GM12874 (cell line): ENCODE results near the gene MAPKBP1.

Experiments
- CTCF ChIP-seq: IDR thresholded peaks from 2 replicates; pipeline ENCODE4 v1.5.1; 2011; ENCODE audit warnings: low read depth, mild to moderate bottlenecking, control low read depth, low read length, moderate library complexity; ENCODE audit not compliant: insufficient read depth

Gene MAPKBP1

DNA sequence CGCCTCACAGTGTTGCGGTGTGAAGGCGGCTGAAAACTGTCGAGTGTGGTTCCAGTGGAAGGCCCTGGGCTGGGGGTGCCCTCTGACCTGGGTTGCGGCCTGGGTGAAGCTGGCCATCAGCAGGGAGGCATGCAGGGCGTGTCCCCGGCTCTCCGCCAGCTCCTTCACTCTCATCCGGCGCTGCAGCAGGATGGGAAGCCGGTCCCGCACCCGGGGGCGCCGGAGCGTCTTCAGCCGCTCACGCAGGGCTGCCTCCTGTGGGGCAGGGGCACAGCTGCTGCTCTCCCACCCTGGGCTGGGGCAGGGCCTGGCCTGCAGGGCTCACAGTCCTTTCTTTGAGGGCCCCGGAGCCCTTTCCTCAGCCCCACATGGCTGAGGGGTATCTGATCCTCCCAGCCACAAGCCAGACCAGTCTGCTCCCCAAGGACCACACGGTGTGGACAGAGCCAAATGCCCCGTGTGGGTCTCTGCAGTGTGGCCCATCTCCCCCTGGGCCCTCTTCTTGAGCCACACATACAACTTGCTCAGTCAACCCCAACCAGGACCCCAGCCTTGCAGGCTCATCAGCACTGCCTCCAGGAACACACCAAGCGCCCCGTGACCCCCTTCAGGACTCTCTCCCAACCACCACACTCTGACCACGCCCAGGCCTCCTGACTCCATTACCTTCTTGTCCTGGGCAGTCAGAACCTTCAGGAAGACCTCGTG lies 92.7 kb downstream of the MAPKBP1 start:
- no peak for TF ChIP-seq CTCF

DNA sequence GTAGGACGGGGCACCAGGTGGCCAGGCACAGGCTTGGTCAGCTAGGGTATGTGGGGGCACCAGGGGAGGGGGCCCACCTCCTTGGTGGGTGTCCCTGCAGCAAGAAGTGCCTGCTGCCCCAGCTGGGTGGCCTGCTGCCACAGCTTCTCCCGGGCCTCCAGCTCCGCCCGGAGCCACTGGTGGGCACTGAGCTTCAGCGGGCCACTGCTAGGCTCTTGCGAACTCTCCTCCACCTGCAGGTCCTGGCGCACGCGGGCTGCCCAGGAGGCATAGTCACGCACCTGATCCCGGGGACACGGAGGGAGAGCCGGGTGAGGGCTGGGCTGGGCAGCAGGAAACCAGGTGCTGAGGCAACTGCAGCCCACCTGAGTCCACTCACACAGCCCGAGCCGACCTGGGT lies 94.0 kb downstream of the MAPKBP1 start:
- TF ChIP-seq CTCF, result no peak

DNA sequence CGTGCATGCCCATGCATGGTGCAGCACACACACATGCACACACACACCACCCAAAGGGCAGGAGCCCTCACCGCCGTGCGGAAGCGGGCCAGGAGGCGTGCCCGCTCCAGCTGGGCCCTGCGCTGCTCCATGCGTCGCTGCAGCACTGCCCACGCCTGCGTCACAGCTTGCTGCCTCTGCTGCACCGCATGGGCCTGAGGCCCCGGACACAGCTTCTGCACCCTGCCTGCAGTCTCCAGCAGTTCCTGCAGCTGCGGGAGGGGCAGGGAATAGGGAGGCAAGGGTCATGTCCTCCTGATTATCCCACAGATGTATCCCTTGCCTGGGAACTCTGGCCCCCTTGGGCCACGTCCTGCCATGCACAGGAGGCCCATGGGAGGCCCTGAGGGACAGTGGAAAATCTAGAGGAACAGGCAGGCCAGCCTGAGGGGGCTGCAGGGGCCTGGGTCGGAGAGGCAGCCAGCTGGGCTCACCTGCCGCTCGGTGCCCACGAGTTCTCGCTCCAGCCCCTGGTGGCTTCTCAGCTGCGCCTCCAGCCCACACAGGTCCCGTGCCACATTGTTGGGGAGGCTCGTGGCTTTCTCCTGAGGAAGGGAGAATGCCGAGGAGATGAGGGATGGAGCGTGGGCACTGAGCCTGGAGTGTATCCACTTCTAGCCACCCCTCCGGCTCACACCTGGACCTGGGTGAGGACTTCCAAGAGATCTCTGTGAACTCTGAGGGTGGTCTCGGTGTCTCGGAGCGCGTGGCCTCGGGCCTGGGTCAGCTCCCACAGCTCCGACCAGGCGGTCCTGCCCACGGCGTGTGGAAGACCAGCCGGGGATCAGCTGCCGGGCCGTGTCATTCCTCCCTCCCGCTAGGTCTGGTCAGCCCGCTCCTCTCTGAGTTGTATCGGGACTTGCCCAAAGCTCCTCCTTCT lies 95.7 kb downstream of the MAPKBP1 start:
- TF ChIP-seq CTCF, result no peak

- no peak for TF ChIP-seq CTCF
Measured at GRCh38 chr15:41870689-41871081, 96.4 kb downstream of the MAPKBP1 start.

DNA sequence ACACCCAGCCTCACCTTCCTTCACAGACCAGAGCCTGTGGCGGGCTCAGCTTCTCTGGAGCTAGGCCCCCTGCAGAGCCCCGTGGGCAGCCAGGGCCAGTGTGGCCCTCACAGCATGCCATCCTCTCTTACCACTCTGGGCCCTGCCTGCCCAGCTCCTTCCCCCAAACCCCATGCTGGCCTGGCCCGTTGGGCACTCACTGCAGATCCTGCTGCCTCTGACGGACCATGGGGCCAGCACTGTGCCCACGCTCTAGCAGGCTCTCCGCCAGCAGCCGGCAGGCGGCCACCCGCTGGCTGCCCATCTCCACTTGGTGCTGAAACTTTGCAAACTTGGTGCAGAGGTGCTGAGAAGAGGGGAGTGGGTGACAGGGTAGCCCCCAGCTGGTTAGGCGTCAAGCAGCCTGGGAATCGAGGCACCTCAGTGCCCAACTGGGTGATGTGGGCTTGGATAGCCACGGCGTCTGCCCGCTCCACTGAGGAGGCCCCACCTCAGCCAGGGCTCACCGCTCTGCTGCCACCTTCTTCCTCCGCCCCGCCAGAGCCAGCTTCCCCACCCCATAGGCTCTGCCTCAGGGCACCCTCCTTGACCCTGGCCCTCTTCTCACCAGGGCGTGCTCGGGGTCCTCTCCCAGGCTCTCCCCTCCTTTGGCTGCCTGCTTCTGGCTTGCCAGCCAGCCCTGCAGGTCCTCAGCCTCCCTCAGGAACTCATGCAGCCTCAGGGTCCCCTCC lies 97.1 kb downstream of the MAPKBP1 start:
- TF ChIP-seq CTCF, result no peak

- TF ChIP-seq CTCF, result no peak
Measured at GRCh38 chr15:41872166-41872747, 98.0 kb downstream of the MAPKBP1 start.

- TF ChIP-seq CTCF, result no peak
Measured at GRCh38 chr15:41873711-41874110, 99.4 kb downstream of the MAPKBP1 start.
